Heart left ventricle (tissue), 16 donors: ENCODE measurements around the gene PDE7B. TPM values are rescaled to one million over a fixed set of nuclear protein-coding genes. Genes with fewer than 3 reads are reported as not detected.
A peak's percentile ranks its signal among the peaks of the same experiment; 100 is the strongest.

Source experiments
- ATAC-seq, 4 donors: fragments of 200-7000 bp; cut with Tn5 transposase; one replicate each; pipeline ENCODE4 v1.9.1; 2020 to 2022; ENCODE audit warnings: moderate library complexity in 4 of 4, mild to moderate bottlenecking in 3 of 4, moderate number of reproducible peaks in 1 of 4
- DNase-seq, 5 donors: peaks; one replicate each; pipeline ENCODE4 v3.0.0-alpha.2; 2020
- H3K27ac ChIP-seq, 12 donors: fragments of 200-600 bp; sonication (generic) in 4 of 12; one replicate each; pipeline versions ENCODE4 v1.5.0 to v1.8.0; 2016 to 2022; ENCODE audit warnings: mild to moderate bottlenecking in 2 of 12
- H3K27me3 ChIP-seq, 9 donors: fragments of 200-600 bp; sonication (generic) in 2 of 9; one replicate each; pipeline versions ENCODE4 v1.5.1 to v1.8.0; 2016 to 2022; ENCODE audit warnings: mild to moderate bottlenecking in 3 of 9
- H3K36me3 ChIP-seq, 9 donors: fragments of 200-600 bp; sonication (generic) in 2 of 9; one replicate each; pipeline versions ENCODE4 v1.5.0 to v1.8.0; 2018 to 2022; ENCODE audit warnings: mild to moderate bottlenecking in 2 of 9
- H3K4me1 ChIP-seq, 12 donors: fragments of 200-600 bp; sonication (generic) in 4 of 12; one replicate each; pipeline versions ENCODE4 v1.5.0 to v1.8.0; 2016 to 2022; ENCODE audit warnings: mild to moderate bottlenecking in 3 of 12
- H3K4me3 ChIP-seq, 12 donors: fragments of 200-600 bp; sonication (generic) in 4 of 12; one replicate each; pipeline versions ENCODE4 v1.5.0 to v1.8.0; 2017 to 2022; ENCODE audit warnings: mild to moderate bottlenecking in 9 of 12, moderate library complexity in 4 of 12
- H3K9me3 ChIP-seq, 12 donors: fragments of 200-600 bp; sonication (generic) in 4 of 12; one replicate each; pipeline versions ENCODE4 v1.5.0 to v1.8.0; 2016 to 2022; ENCODE audit warnings: mild to moderate bottlenecking in 1 of 12
- CTCF ChIP-seq, 12 donors: fragments of 200-600 bp; sonication (generic) in 4 of 12; IDR thresholded peaks; one replicate each; pipeline versions ENCODE4 v1.5.0 to v1.8.0; 2018 to 2022; ENCODE audit warnings: antibody characterized with exemption in 12 of 12, mild to moderate bottlenecking in 5 of 12
- POLR2A ChIP-seq, 2 donors: fragments of 450-650 bp; IDR thresholded peaks; one replicate each; pipeline ENCODE4 v1.6.1; 2017; ENCODE audit warnings: antibody characterized with exemption in 2 of 2, mild to moderate bottlenecking in 2 of 2, moderate library complexity in 2 of 2
- WGBS, 4 donors: extraction: QIAGEN DNeasy Blood & Tissue Kit in 2 of 4; methylation state at CpG; one replicate each; pipeline versions ENCODE4 v1.1.5 to v1.1.7; 2013 to 2018; 5-methylcytosine and 5-hydroxymethylcytosine counted together
- intact Hi-C, 10 donors: fragments of 100-400 bp; cut with DNase I; formaldehyde crosslinking; loops; one replicate each; pipeline versions ENCODE4 v1.11.1 to v1.14.2; 2022
- polyA plus RNA-seq, 2 donors: library from polyadenylated mRNA; stranded (reverse); fragments of 200-250 nt; gene quantifications; one replicate each; pipeline ENCODE4 v1.2.3, GENCODE V29; 2013
- total RNA-seq, 9 donors: library from RNA; depleted of rRNA in 2 of 9; stranded (reverse); fragments of >200 nt in 2 of 9; fragmentation: NEBNext Ultra II Directional in 3 of 9; extraction: Animal tissue kit (Norgen Biotek cat#: 25700) in 3 of 9; gene quantifications; one replicate each; pipeline versions ENCODE4 v1.1.0 to v1.2.4, GENCODE V29; 2016 to 2023
- donor health status: ischemic (EF 13 %, LVEDD 7.1; RV severe dilation, severe dysfunction).
- donor health status: healthy with polysubstance abuse.
- donor health status: DM: no; HTN: yes; CAD: no.
- donor health status: DM: no; HTN: no; CAD: no.
- donor health status: ischemic (EF 25% LVEDD 6.9; RV normal size, moderate dysfunction).
- donor health status: ischemic (EF 25% LVEDD 5.7; RV mildly dilated, moderate dysfunction).
- donor health status: healthy.
- donor health status: DM: yes; HTN: yes; CAD: no.
- donor health status: ischemic (EF 35%, LVEDD 5.7; RV mildly dilated, moderate dysfunction).
- donor health status: nonischemic (EF 11% LVEDD 7.7; RV severe dilation, severe dysfunction).
- donor health status: DM: yes; HTN: yes; CAD: no.
- donor health status: PGD.
- donor health status: ischemic (EF 29% LVEDD 5.4; RV normal size, mild dysfunction).
- donor health status: nonischemic (EF 23%, LVEDD 6.1; RV moderate dilation, normal function).

The PDE7B gene
- total and polyA plus RNA-seq, 11 donors: 4.4 to 29.1 (median 9.0) TPM

GRCh38 chr6:135897087-135897486 lies 45.6 kb downstream of the PDE7B start:
- Histone ChIP-seq H3K27me3 (no peaks in the 10 kb centered on the region), H3K9me3 (no peaks in the 10 kb centered on the region), H3K27ac (no peak overlapping the region), H3K4me3 (no peak overlapping the region), H3K4me1 (peaks cover 0 to 13% (median 6%) of the 10 kb centered on the region in 12 donors), H3K36me3 (no peaks in the 10 kb centered on the region)
- WGBS, 4 donors: 41 to 100% (median 90%) methylated on average over 1 of the region's 1 CpG
- intact Hi-C loops: no loop called here
- ATAC-seq: no peak
- TF ChIP-seq POLR2A (IDR thresholded peaks at IDR 0.05): no peak
- DNase-seq: no peak

- peak overlapping the region in 8 of 12 donors; percentile 13 to 40 (median 24) for H3K4me3 ChIP-seq
- H3K27ac ChIP-seq: peak overlapping the region; percentile 23 to 88 (median 72)
- intact Hi-C loops: loop anchor here in 7 of 10 donors (10.0 kb wide), 3 partner anchors 47 to 367 kb away; partner anchors contain the start of gene PDE7B (in 3 of the 7)
- no peaks in the 10 kb centered on the region for H3K9me3 ChIP-seq
- H3K4me1 ChIP-seq: peaks cover 0 to 28% (median 18%) of the 10 kb centered on the region in 12 donors
- DNase-seq (peak in 4 of 5 donors; percentile 50 to 71 (median 65)), ATAC-seq (peak; percentile 74 to 91 (median 80))
- H3K27me3 ChIP-seq: no peaks in the 10 kb centered on the region
- H3K36me3 ChIP-seq: no peaks in the 10 kb centered on the region
- TF ChIP-seq POLR2A (IDR thresholded peaks at IDR 0.05) (no peak), CTCF (IDR thresholded peaks at IDR 0.05) (no peak)
- 31 to 51% (median 36%) methylated on average over 6 of the region's 6 CpGs for WGBS, 4 donors
Measured at GRCh38 chr6:135901774-135902524, 50.4 kb downstream of the PDE7B start.

GRCh38 chr6:135902756-135903331 lies 51.3 kb downstream of the PDE7B start:
- Histone ChIP-seq H3K4me3 (peak overlapping the region in 1 of 12 donors; percentile 40), H3K27ac (peak overlapping the region; percentile 23 to 88 (median 72)), H3K4me1 (peaks cover 0 to 28% (median 18%) of the 10 kb centered on the region in 12 donors), H3K36me3 (no peaks in the 10 kb centered on the region), H3K27me3 (no peaks in the 10 kb centered on the region), H3K9me3 (no peaks in the 10 kb centered on the region)
- DNase-seq: no peak
- WGBS, 4 donors: 50 to 67% (median 58%) methylated on average over 2 of the region's 2 CpGs
- intact Hi-C loops: loop anchor here in 7 of 10 donors (10.0 kb wide), 3 partner anchors 48 to 368 kb away; partner anchors contain the start of gene PDE7B (in 3 of the 7)
- TF ChIP-seq CTCF (IDR thresholded peaks at IDR 0.05) (no peak), POLR2A (IDR thresholded peaks at IDR 0.05) (no peak)
- peak in 2 of 4 donors; percentile 22 to 40 for ATAC-seq

GRCh38 chr6:135904666-135905065 lies 53.2 kb downstream of the PDE7B start:
- TF ChIP-seq POLR2A (IDR thresholded peaks at IDR 0.05): no peak
- peaks cover 0 to 28% (median 18%) of the 10 kb centered on the region in 12 donors for H3K4me1 ChIP-seq
- H3K9me3 ChIP-seq: no peaks in the 10 kb centered on the region
- intact Hi-C loops: loop anchor here in 7 of 10 donors (10.0 kb wide), 3 partner anchors 50 to 370 kb away; partner anchors contain the start of gene PDE7B (in 3 of the 7)
- H3K27ac ChIP-seq: no peak overlapping the region
- no peak for ATAC-seq
- no peaks in the 10 kb centered on the region for H3K36me3 ChIP-seq
- no peak overlapping the region for H3K4me3 ChIP-seq
- 69 to 98% (median 82%) methylated on average over 2 of the region's 2 CpGs for WGBS, 4 donors
- no peak for DNase-seq
- no peaks in the 10 kb centered on the region for H3K27me3 ChIP-seq
